ENCODE data around the gene CMBL.
"Not testable (repeated sequence)": the region's sequence is repeated elsewhere in the genome, so short reads cannot be mapped to it uniquely, and the experiment has no call there.

The CMBL gene

DNA sequence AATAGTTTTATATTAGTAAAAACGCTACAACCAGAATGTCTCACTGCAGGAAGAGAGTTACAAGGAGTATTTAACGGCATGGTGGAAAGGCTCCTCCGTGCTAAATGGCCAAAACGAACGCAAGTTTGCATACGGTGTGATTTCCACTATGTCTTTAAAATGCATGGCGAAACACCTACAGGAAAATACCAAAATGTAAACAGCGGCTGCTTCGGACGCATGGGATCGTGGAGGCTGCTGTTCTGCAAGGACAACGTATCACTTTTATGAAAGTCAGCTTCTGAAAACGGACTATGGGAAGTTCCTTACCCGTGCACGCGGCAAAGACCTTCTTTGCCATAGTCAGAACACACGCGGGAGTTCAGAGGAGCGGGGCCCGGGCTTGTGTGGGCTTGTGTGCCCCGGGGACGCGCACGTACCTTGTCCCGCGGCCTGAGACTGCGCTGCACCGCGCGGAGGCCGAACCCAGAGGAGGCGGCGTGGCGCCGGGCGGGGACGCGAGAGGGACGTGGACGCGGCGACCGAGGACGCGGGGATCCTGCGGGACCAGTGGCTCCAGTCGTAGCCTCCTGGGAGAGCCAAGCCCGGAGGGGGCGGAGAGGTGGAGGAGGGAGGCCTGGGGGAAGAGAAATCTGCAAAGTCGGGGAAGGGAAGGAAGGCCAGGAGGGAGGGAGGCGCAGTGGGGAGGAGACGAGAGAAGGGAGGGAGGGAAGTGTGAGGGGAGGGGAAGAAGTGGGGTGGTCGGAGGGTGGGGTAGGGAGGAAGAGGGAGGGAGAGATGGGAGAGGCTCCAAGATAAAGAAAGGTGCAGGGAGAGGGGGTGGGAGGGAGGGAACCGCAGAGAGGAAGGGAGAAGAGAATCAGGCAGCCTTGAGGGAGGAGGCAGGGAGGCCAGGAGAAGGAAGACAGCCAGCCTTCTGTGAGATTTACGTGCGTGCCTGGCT is at the start of gene CMBL:
Gene CMBL, minus strand, starts transcription at position 697 of the 943 bp plus-strand sequence. CDS start 17,140 bp downstream, outside the sequence.
- DNase-seq (ENCODE audit: low spot score) = no peak

DNA sequence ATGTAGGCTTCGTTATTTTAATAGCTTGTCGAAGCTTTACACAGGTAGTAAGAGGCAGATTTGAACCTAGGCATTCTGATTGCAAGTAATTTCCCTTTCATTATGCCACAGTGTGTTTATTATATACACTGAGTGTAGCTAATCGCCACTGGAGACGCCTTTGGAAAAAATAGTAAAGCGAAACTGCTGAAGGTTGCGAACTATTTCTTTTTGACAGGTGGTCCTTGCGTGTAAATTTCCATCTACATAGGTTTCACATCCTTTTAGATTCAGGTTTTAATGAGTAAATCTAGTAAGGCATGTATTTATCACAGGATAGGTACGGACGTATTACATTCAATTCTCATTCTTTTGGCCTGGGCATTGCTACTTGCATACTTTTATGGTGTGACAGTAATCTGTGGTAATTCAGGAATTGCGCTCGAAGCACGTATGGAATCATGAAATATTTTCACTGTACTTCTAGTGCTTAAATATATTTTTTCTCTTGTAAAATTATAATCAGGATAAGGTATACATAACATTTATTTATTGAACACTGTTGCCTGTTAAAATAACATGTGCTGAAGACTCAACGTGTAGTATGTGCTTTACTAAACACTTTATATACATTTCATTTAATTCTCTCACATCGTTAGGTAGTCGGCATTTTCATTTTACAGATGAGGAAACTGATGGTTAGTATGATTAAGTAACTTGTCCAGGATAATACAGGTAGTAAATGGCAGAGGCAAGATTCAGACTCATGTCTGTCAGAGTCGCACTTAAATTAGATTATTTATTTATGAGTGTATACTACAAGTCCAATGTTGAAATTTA is 47.6 kb upstream of the CMBL start:
- DNase-seq (ENCODE audit: low spot score) = no peak

DNA sequence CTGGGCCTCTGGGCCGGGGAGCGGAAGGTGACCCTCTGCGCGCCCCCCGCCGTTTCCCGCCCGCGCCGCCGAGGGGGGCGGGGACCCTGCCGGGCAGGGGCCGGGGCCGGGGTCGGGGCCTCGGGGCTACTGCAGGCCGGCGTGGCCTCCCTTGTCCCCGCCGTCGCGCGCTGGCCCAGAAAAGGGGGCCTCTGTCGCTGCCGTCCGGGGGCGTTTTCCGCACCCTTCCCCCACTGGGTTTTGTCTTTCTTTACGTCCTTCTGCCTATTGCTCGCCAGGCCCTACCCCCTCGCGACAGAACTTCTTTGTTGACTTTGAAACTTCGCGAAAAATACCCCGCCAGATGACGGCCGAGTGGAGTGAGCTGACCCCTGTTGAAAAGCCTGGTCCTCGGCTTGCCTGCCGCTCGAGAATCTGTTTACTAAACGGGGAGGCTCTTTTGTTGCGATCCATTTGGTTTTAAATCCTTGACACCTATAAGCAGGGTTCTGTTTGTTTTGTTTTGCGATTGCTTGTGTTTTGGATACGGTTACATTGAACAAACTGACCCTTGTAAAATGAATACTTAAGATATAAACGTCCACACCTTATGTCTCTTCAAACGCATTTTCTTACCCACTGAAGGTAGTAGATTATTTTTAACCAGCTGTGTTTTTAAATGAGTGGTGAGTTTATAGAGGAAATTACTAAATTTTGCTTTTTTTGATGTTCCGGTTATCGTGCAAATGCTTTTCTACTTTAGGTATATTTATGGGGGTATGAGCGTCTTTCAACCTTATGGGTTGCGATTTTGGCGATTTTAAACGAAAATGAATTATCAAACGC is 46.6 kb upstream of the CMBL start:
- no peak for DNase-seq (ENCODE audit: low spot score)

DNA sequence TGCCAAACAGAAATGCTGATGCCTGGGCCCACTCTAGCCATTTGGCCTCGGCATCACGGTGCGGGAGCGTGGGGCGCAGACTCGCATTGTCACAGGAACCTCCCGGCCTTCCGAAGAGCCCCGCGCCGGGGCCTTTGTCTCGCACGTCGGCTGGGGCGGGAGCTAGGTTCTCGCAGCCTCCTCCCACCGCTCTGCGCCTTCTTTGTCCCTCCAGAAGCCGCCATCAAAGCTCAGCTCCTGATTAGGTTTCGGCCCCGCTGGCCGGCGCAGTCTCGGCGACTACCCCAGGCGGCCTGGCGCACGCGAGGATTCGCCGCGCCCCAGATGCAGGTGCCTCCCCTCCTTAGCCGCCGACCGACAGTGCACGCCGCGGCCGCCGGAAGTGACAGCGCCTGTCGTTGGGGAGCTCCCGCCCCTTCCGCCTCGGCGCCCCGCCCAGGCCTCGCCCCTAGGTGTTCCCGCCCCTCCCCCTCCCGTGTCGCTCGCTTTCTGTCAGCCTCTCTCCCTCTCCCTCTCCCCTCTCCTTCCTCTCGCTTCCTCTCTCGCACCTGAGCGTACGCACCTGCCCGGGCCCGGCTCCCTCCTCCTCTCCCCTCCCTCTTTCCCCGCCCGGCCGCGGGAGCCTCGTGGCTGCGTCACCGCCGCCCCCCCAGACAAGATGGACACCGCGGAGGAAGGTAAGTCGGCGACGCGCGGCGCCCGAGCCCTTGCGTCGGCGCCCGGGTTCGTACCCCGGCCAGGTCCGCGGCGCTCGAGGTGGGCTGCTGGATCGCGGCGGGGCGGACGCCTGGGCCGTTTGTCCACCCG is 45.7 kb upstream of the CMBL start, which contains the start of gene MARCHF6:
Gene MARCHF6, plus strand, starts transcription at position 455 of the 807 bp plus-strand sequence. Its CDS starts 204 bp downstream, at position 659.
- peak; percentile 89 for DNase-seq (ENCODE audit: low spot score)

DNA sequence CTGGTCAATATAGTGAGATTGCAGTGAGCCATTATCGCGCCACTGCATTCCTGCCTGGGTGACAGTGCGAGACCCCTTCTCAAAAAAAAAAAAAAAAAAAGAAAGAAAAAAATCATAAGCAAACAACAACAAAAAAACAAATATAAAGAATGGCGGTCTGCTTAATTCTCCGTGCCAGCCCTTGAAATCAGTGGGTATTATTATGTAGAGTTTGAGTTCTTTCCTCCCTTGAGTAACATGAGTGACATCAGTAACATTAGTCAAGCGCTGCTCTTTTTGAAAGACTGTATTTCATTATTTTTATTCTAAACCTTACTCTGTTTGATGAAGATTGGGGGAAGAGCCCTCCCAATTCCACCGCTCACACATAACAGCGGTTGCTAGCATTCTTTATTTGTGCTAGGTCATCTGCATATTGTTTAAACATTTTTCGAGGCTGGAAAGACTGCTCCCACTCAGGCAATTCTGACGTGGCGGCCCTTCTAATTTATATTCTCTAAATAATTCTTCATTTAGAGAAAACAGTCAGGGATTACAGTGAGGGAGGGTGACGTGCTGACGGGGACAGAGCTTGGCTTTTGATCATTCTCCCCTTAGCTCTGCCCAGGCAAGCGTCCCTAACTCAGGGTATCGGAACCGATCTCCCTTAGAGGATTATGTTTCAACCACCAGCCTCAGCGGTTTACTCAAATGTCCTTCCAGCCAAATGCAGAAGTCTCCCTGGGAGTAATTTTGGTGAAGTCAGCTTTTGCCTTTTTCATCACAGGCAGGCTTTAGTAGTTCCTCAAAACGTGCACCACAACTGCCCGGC is 44.9 kb upstream of the CMBL start:
- no peak for DNase-seq (ENCODE audit: low spot score)

DNA sequence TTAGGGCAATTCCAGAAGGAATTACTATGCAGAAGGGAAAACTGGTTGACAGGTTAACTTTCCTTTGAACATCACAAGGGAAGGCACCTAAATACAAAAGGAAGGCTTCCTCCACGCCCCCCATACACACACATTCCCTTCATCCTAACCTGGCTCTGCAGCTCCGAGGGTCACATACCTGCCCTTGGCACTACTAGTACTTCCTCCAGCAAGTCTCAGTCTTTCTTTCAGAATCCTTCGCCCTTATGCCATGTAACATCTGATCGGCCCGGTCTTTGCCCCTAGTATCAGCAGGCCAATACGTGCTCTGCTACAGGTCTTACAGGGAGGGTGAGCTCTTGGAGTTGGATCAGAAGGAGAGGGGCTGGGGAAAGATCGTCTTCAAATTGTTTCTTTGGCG is 44.2 kb upstream of the CMBL start:
- DNase-seq (ENCODE audit: low spot score) = no peak

DNA sequence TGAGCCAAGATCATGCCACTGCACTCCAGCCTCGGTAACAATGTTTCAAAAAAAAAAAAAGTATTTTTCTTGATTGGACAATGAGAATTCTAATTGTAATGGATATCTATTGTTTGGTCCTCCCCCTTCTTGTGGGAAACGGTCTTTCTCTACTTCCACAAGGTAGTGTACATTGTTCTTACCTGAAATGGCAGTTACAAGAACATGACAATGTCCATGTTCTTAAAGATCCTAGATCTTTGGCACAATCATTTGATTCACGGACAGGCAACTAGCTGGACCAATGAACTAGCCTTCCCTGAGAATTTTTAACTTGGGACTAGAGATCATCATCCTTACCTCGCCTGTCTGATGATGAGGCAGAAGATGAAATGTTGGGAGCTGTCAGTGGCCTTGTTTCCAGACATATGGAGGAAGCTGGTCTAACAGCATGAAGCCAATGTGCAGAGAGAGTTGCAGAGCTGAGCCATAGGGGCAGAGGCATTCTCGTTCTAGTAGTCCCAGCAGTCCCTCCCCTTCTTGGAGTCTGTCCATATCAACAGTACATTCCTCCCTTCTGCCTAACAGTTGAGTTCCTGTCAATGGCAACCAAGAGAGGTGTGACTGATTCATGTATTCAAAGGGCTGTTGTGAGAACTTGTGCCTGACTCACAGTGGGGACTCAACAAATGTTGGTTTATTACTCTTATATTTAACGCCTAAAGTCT is 43.6 kb upstream of the CMBL start:
- DNase-seq (ENCODE audit: low spot score) = no peak

DNA sequence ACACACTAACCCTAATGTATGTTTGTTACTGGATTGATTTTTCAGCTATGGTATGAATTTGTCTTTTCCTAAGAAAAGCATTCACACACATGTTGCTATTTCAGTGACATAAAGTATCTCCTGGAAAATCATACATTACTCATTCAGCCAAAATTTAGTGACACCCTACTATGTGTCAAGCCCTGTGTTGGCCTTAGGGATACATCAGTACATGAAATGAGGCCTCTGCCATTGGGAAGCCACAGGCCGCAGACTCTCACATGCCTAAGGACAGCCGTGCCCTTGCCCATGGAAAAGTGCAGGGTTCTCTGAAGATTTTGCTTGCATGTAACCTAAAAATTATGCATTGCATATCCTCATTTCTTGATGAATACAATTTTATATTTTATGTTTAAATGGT is 40.6 kb upstream of the CMBL start:
- DNase-seq (ENCODE audit: low spot score) = no peak

DNA sequence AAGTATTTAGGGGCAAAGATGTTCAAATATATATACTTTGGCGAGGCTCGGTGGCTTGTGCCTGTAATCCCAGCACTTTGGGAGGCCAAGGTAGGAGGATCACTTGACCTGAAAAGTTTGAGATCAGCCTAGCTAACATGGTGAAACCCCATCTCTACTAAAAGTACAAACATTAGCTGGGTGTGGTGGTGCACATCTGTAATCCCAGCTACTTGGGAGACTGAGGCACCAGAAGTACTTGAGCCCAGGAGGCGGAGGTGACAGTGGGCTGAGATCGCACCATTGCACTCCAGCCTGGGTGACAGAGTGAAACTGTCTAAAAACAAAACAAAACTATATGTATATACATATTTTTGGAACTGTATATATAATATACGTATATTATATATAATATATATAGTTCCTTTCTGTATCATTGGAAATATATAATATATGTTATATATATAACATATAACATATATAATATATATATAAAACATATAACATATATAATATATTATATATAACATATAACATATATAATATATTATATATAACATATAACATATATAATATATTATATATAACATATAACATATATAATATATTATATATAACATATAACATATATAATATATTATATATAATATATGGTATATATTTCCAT is 36.9 kb upstream of the CMBL start:
- not testable (repeated sequence) for DNase-seq (ENCODE audit: low spot score)

DNA sequence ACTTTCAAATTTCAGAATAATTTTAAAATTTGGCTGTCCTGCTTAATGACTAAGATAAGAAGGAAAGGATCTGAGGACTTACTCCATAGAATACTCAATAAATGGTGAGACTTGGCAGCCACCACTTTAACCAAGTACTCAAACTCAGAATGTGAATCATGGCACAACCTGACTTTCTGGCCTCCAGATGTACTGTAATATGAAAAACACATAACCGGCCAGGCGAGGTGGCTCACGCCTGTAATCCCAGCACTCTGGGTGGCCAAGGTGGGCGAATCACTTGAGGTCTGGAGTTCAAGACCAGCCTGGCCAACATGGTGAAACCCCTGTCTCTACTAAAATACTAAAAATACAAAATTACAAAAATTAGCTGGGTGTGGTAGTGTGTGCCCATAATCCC is 35.8 kb upstream of the CMBL start:
- DNase-seq (ENCODE audit: low spot score) = no peak

DNA sequence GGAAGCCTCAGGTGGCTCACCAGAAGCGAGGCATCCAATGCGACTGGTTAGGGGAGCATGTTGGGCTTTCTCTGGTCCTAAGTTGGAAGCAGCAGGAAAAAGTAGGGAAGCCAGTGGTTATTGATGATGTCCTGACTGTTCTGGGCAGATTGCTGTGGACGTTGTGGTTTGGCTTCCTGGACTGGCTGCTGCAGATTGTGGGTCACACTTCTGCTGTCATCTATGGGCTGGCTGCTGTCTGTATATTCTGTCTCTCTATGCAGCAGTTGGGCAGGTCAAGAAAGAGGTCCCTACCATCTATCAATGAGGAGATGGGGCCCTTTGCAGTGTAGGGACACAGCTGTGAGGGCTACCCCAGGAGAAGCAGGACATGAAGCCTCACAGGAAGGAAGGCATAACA is 32.3 kb upstream of the CMBL start:
- DNase-seq (ENCODE audit: low spot score) = no peak

DNA sequence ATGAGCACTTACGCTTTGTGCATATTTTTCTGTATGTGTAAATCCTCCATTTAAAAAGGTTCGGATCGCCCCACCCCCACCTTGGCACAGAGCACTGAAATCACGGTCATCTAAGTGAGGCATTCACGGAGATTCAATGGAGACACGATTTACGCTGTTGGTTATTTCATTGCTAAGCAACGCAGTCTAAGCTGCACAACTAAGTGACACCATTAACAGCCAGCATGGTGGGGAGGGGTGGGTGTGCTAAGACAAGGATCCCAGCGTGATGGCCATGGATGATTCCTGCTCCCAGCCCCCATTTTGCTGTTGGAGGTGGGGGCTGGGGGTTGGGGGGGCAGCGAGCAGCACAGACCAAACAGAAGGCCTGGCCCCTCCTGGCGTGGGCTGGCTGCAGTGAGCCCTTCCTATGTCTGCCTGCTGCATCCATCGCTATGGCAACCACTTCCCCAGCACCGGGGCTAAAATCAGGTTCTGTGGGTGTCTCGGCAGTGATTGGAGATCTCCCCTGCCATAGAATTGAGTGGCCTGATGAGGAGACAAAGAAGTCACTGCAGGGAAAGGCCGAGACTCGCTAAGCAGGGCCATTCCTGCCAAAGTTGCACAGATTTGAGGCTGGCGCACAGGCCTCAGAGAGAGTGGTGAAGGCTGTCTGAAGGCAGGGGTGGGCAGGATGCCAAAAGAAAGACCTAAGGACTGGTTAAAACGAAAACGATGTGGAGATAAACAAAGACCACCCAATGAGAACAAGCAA is 31.5 kb upstream of the CMBL start:
- DNase-seq (ENCODE audit: low spot score) = no peak

DNA sequence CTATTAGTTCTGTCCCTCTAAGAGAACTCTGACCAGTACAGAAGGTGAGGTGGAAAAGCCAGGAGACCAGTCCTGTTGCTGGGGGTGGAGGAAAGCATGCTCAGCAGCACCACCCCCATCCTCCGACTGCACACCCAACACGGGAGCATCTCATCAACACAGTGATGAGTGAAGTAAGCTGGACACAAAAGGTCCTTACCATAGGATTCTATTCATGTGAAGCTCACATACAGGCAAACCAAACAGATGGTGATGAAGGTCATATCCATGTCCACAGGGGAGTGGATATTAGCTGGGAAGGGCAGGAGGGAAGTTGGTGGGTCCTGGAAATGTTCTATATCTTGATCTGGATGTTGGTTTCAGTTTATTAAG is 31.0 kb upstream of the CMBL start:
- DNase-seq (ENCODE audit: low spot score) = no peak

DNA sequence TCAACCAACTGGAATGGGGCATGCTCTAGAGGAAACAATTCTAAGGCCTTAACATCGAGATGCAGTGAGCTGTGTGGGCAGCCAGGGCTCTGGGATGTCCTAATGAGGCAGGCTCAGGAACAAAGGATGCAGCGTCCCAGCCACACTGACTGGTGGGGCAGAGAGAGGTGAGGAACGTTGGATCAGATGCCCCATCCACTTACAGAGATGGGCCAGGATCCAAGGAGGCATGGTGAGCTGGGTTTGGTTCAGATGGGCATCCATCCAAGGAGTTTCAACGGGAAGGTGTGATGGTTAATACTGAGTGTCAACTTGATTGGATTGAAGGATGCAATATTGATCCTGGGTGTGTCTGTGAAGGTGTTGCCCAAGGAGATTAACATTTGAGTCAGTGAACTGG is 30.3 kb upstream of the CMBL start:
- DNase-seq (ENCODE audit: low spot score) = no peak

DNA sequence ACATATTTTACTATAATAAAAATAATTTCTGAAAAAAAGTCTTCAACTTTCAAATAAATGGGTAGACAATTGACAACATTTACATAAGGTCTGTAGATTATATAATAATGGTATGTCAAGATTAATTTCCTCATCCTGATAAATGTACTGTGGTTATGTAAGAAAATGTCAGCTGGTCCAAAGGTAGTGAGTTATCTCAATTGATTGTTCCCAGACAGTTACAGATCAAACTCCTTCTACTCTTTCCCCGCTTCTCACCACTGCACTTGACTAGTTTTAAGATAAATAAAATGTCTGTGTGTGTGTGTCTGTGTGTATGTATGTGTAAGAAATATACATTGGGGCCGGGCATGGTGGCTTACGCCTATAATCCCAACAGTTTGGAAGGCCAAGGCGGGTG is 29.4 kb upstream of the CMBL start:
- no peak for DNase-seq (ENCODE audit: low spot score)

DNA sequence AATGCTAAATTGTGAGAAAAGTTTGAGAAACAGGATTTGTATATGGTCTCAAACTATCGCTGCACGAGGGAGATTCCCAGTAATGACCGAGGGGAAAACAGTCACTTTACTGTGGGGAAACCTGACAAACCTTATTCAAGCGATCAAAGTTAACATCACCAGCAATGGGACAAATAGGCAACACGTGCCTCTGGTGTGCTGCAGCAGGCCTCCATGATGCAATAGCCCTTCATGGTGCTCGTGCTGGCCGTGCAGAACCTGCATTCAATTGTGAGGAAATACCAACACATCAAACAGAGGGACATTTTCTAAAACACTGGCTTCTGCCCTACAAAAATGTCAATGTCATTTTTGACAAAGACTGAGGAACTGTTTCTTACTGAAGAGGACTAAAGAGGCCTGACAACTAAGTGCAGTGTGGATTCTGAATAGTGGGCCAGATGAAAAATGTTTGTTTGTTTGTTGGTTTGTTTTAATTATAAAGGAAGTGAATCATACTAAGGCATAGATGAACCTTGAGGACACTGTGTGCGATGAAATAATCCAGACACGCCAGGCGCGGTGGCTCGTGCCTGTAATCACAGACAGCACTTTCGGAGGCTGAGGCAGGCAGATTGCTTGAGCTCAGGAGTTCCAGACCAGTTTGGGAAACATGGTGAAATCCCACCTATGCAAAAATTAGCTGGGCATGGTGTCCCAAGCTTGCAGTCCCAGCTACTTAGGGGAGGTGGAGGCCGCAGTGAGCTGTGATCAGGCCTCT is 28.2 kb upstream of the CMBL start:
- DNase-seq (ENCODE audit: low spot score) = no peak

DNA sequence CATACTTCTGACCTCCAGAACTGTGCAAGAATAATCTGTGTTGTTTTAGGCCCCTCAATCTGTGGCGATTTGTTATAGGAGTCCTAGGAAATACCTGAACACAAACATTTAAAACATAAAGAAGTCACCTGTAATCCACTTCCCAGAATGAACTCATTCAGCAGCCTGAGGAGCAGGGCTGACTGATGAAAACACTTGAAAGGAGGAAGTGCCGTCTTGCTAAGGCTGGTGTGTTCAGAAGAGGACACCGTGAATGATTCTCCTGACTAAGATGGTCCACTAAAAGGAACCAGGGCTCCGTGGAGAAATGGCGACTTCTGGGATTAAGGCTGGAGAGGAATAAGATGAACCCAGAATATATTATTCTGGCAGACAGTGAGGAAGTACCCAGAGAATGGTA is 27.1 kb upstream of the CMBL start:
- DNase-seq (ENCODE audit: low spot score) = no peak

Data from globus pallidus (tissue), 1 donor.